Subcutaneous abdominal adipose tissue (tissue), 5 donors: Measurements from ENCODE around the gene BRPF3.
A peak's percentile ranks its signal among the peaks of the same experiment; 100 is the strongest.

Experiments used
- H3K27ac ChIP-seq: one replicate; pipeline ENCODE4 v1.7.0; 2013; ENCODE audit warnings: low read depth, mild to moderate bottlenecking, inconsistent platforms, low read length, moderate library complexity
- H3K27me3 ChIP-seq, 5 donors: one replicate each; pipeline ENCODE4 v1.7.0; 2013; ENCODE audit warnings: low read length in 5 of 5, inconsistent platforms in 1 of 5; ENCODE audit not compliant: control insufficient read depth in 5 of 5, insufficient read depth in 4 of 5
- H3K36me3 ChIP-seq, 5 donors: one replicate each; pipeline ENCODE4 v1.7.0; 2013; ENCODE audit warnings: low read length in 5 of 5; ENCODE audit not compliant: control insufficient read depth in 5 of 5, insufficient read depth in 5 of 5
- H3K4me1 ChIP-seq, 5 donors: one replicate each; pipeline ENCODE4 v1.7.0; 2013; ENCODE audit warnings: low read length in 5 of 5, mild to moderate bottlenecking in 3 of 5, moderate library complexity in 1 of 5; ENCODE audit not compliant: control insufficient read depth in 5 of 5, insufficient read depth in 5 of 5
- H3K4me3 ChIP-seq, 5 donors: one replicate each; pipeline ENCODE4 v1.7.0; 2013; ENCODE audit warnings: low read length in 5 of 5, low read depth in 1 of 5
- H3K9ac ChIP-seq, 5 donors: one replicate each; pipeline ENCODE4 v1.7.0; 2013; ENCODE audit warnings: low read length in 5 of 5, mild to moderate bottlenecking in 4 of 5, moderate library complexity in 3 of 5
- H3K9me3 ChIP-seq, 5 donors: one replicate each; pipeline ENCODE4 v1.7.0; 2013; ENCODE audit warnings: low read length in 5 of 5; ENCODE audit not compliant: control insufficient read depth in 5 of 5
- donor health status: healthy.
- donor health status: healthy.
- donor health status: healthy.
- donor health status: healthy.
- donor health status: healthy.

BRPF3 gene

GRCh38 chr6:36171573-36171972, 25.0 kb upstream of the BRPF3 start:
- H3K27me3 ChIP-seq: no peaks in the 10 kb centered on the region
- no peak overlapping the region for H3K9ac ChIP-seq
- H3K27ac ChIP-seq: no peak overlapping the region
- H3K36me3 ChIP-seq: no peaks in the 10 kb centered on the region
- H3K9me3 ChIP-seq: no peaks in the 10 kb centered on the region
- H3K4me3 ChIP-seq: no peak overlapping the region
- H3K4me1 ChIP-seq: no peaks in the 10 kb centered on the region

- H3K9ac ChIP-seq: no peak overlapping the region
- H3K9me3 ChIP-seq: peaks cover 0 to 5% (median 3%) of the 10 kb centered on the region in 5 donors
- H3K4me3 ChIP-seq: no peak overlapping the region
- no peak overlapping the region for H3K27ac ChIP-seq
- H3K36me3 ChIP-seq: no peaks in the 10 kb centered on the region
- no peaks in the 10 kb centered on the region for H3K27me3 ChIP-seq
- H3K4me1 ChIP-seq: no peaks in the 10 kb centered on the region
Measured at GRCh38 chr6:36177166-36177565, 19.4 kb upstream of the BRPF3 start.

GRCh38 chr6:36178544-36178943, 18.0 kb upstream of the BRPF3 start:
- peaks cover 0 to 6% (median 3%) of the 10 kb centered on the region in 5 donors for H3K9me3 ChIP-seq
- H3K27me3 ChIP-seq: no peaks in the 10 kb centered on the region
- H3K27ac ChIP-seq: no peak overlapping the region
- H3K4me3 ChIP-seq: no peak overlapping the region
- no peak overlapping the region for H3K9ac ChIP-seq
- H3K36me3 ChIP-seq: no peaks in the 10 kb centered on the region
- no peaks in the 10 kb centered on the region for H3K4me1 ChIP-seq

GRCh38 chr6:36180126-36180525, 16.4 kb upstream of the BRPF3 start:
- H3K4me1 ChIP-seq: no peaks in the 10 kb centered on the region
- no peaks in the 10 kb centered on the region for H3K36me3 ChIP-seq
- peaks cover 0 to 6% (median 3%) of the 10 kb centered on the region in 5 donors for H3K9me3 ChIP-seq
- H3K9ac ChIP-seq: no peak overlapping the region
- H3K27ac ChIP-seq: no peak overlapping the region
- no peak overlapping the region for H3K4me3 ChIP-seq
- H3K27me3 ChIP-seq: no peaks in the 10 kb centered on the region

- Histone ChIP-seq H3K9ac (no peak overlapping the region), H3K27ac (no peak overlapping the region), H3K9me3 (peaks cover 0 to 3% (median 0%) of the 10 kb centered on the region in 5 donors), H3K27me3 (no peaks in the 10 kb centered on the region), H3K4me3 (no peak overlapping the region), H3K4me1 (no peaks in the 10 kb centered on the region), H3K36me3 (no peaks in the 10 kb centered on the region)
Measured at GRCh38 chr6:36184311-36184710, 12.2 kb upstream of the BRPF3 start.

- H3K27me3 ChIP-seq: no peaks in the 10 kb centered on the region
- H3K4me1 ChIP-seq: no peaks in the 10 kb centered on the region
- H3K9ac ChIP-seq: no peak overlapping the region
- H3K9me3 ChIP-seq: peaks cover 0 to 3% (median 0%) of the 10 kb centered on the region in 5 donors
- no peaks in the 10 kb centered on the region for H3K36me3 ChIP-seq
- H3K4me3 ChIP-seq: no peak overlapping the region
- no peak overlapping the region for H3K27ac ChIP-seq
Measured at GRCh38 chr6:36186199-36186598, 10.3 kb upstream of the BRPF3 start.

GRCh38 chr6:36187446-36187845, 9.1 kb upstream of the BRPF3 start:
- Histone ChIP-seq H3K9ac (no peak overlapping the region), H3K4me3 (no peak overlapping the region), H3K27me3 (no peaks in the 10 kb centered on the region), H3K27ac (no peak overlapping the region), H3K9me3 (peaks cover 0 to under 1% (median 0%) of the 10 kb centered on the region in 5 donors), H3K4me1 (no peaks in the 10 kb centered on the region), H3K36me3 (no peaks in the 10 kb centered on the region)

GRCh38 chr6:36195471-36196112, 952 bp upstream of the BRPF3 start:
- no peaks in the 10 kb centered on the region for H3K27me3 ChIP-seq
- peak overlapping the region; percentile 70 to 86 (median 75) for H3K4me3 ChIP-seq
- H3K9me3 ChIP-seq: no peaks in the 10 kb centered on the region
- H3K27ac ChIP-seq: peak overlapping the region; percentile 84
- peaks cover 0 to 15% (median 13%) of the 10 kb centered on the region in 5 donors for H3K4me1 ChIP-seq
- peaks cover 0 to 6% (median 5%) of the 10 kb centered on the region in 5 donors for H3K36me3 ChIP-seq
- H3K9ac ChIP-seq: peak overlapping the region in 4 of 5 donors; percentile 64 to 85 (median 80)

- Histone ChIP-seq H3K4me1 (peaks cover 0 to 20% (median 13%) of the 10 kb centered on the region in 5 donors), H3K27ac (peak overlapping the region; percentile 84), H3K4me3 (peak overlapping the region; percentile 72 to 86 (median 81)), H3K9ac (peak overlapping the region in 4 of 5 donors; percentile 49 to 74 (median 62)), H3K9me3 (no peaks in the 10 kb centered on the region), H3K36me3 (peaks cover 0 to 20% (median 18%) of the 10 kb centered on the region in 5 donors), H3K27me3 (no peaks in the 10 kb centered on the region)
Measured at GRCh38 chr6:36196880-36197548, 470 bp downstream of the BRPF3 start.

- peak overlapping the region; percentile 84 for H3K27ac ChIP-seq
Measured at GRCh38 chr6:36197739-36198221, 1.2 kb downstream of the BRPF3 start.

More at GRCh38 chr6:36197739-36198221, 1.2 kb downstream of the BRPF3 start:
- Histone ChIP-seq H3K36me3 (peaks cover 5 to 26% (median 22%) of the 10 kb centered on the region in 5 donors), H3K9me3 (no peaks in the 10 kb centered on the region), H3K4me3 (peak overlapping the region; percentile 72 to 86 (median 81)), H3K27me3 (no peaks in the 10 kb centered on the region), H3K9ac (peak overlapping the region in 1 of 5 donors; percentile 16), H3K4me1 (peaks cover 0 to 20% (median 13%) of the 10 kb centered on the region in 5 donors)
